Measurements from ENCODE around the gene ARL11. TPM values are rescaled to one million over a fixed set of nuclear protein-coding genes. Genes with fewer than 3 reads are reported as not detected.

The ARL11 gene
- total RNA-seq, 2 experiments from 2014 or later, result 1.9 TPM

DNA sequence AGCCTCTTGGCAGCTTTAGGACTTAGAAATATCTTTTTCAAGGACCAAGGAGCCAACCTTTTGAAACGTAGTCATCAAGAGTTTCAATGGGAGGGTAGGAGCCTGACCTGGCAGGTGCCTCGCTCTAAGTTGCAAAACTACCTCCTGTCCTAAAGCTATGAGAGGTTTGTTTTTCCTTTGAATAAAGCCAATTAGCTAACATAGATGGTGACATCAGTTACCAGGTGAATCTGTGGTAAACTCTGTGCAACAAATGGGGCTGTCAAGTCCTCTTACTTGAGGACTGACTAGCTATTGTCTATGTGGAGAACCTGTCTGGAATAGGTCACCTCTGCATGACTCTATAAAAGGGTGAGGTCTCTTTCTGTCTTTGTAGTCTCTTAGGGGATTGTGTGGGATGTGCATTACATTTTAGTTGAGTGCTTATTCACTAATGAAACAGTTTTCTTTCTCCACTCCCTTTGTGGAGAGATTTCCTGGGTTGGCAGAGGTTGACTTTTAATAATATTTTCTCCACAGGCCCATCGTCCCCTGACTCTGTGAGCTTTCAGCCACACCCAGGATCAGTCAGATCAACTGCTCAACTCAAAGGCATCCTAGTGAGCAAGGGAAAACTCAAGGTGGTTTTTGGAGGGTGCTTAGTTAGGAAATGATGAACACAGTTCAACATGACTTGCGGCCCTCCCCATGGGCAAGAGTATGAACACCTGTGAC is 9.9 kb downstream of the ARL11 start:
- H3K4me3 Mint-ChIP-seq, result no peak overlapping the region
- no peaks in the 10 kb centered on the region for H3K9me3 Mint-ChIP-seq (ENCODE audit: insufficient read depth)
- CTCF ChIA-PET, result no interaction called here
- no peak for ATAC-seq
- POLR2A ChIA-PET, result no interaction called here
- H3K27ac Mint-ChIP-seq, result peak overlapping the region; percentile 20
- no peaks in the 10 kb centered on the region for H3K27me3 Mint-ChIP-seq (ENCODE audit: low read depth)
- no peaks in the 10 kb centered on the region for H3K36me3 Mint-ChIP-seq (ENCODE audit: low read depth)
- peaks cover 14% of the 10 kb centered on the region for H3K4me1 Mint-ChIP-seq (ENCODE audit: low read depth)
- DNase-seq, result no peak

DNA sequence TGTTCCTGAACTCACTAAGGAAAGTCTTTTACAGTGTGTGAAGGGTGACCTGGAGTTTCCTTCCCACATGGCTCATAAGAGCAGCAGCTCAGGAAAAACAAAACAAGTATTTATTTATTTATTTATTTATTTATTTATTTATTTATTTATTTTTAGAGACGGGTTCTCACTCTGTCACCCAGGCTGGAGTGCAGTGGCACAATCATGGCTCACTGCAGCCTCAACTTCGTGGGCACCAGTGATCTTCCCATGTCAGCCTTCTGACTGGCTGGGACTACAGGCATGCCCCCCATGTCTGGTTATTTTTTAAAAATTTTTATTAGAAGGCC is 10.4 kb downstream of the ARL11 start:
- ChIA-PET CTCF (no interaction called here), POLR2A (no interaction called here)
- Mint-ChIP-seq H3K27me3 (ENCODE audit: low read depth) (no peaks in the 10 kb centered on the region), H3K4me1 (ENCODE audit: low read depth) (peaks cover 14% of the 10 kb centered on the region), H3K36me3 (ENCODE audit: low read depth) (no peaks in the 10 kb centered on the region), H3K4me3 (no peak overlapping the region), H3K27ac (no peak overlapping the region), H3K9me3 (ENCODE audit: insufficient read depth) (no peaks in the 10 kb centered on the region)
- DNase-seq, result no peak
- ATAC-seq, result no peak

DNA sequence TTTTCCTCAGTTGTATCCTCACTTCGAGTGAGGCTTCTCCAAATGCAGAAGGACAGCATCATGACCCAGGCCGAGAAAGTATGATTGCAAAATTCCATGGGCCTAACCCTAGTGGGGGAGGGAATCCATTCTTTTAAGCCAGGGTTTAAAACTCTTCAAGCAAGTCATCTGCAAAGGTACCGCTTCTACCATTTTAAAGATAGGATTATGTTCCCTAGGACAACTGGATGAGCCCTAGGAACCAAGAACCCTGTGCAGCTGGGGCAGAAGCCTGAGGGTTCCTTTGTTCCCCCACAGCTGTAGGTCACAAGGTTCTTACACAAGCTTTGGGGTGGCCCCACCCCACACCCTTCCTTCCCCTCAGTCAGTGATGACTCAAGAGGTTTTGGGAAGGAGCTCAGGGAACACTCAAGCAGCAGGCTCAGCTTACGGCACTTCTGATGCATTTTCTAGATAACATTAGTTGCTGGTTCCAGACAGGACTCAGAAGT is 13.5 kb downstream of the ARL11 start:
- no peaks in the 10 kb centered on the region for H3K27me3 Mint-ChIP-seq (ENCODE audit: low read depth)
- H3K9me3 Mint-ChIP-seq (ENCODE audit: insufficient read depth), result no peaks in the 10 kb centered on the region
- DNase-seq, result no peak
- ChIA-PET CTCF (no interaction called here), POLR2A (no interaction called here)
- no peaks in the 10 kb centered on the region for H3K36me3 Mint-ChIP-seq (ENCODE audit: low read depth)
- peaks cover 9% of the 10 kb centered on the region for H3K4me1 Mint-ChIP-seq (ENCODE audit: low read depth)
- no peak overlapping the region for H3K4me3 Mint-ChIP-seq
- H3K27ac Mint-ChIP-seq, result no peak overlapping the region
- no peak for ATAC-seq

DNA sequence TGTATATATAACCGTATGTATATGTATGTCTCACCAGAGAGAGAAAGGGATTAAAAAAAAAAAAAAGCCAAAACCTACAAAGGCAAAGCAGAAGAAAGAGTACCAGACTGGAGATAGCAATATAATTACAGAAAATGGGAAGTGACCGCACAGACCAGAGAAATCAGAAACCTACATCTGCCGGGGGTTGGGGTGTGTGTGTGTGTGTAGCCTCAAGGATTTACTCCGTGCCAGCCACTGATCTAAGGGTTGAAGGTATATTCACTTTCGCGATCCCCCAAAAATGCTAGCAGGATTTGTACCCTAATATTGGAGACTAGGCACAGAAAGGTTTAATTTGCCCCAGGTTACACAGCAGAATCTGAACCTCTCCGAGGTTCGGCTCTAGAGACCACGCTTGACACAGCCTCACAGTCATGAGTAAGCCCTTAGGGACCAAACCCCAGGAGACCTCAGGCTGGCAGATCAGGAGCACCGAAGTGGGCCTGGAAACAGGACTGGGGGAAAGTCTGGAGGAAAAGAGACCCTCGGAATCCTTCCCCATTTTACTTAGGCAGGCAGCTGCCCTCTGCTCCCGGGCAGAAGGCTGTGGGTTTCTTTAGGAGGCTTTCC is 14.8 kb downstream of the ARL11 start:
- ChIA-PET POLR2A (no interaction called here), CTCF (no interaction called here)
- ATAC-seq, result no peak

DNA sequence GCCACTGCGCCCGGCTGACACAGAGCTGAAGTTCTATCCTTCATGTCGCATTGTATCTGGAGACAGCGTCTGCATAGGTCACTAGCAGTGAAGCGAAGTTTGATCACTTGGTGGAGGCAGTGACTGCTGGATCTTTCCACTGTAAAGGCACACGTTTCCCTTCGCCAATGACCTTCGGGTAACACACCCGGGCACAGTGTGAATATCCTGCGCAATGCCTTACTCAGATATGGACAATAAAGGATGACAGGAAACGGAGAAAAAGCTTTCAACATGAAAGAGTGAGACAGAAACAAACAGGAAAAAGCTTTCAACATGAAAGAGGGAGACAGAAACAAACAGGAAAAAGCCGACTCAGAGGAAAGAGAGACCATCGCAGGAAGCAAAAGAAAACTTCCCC is 17.1 kb downstream of the ARL11 start:
- no peaks in the 10 kb centered on the region for H3K36me3 Mint-ChIP-seq (ENCODE audit: low read depth)
- no peak overlapping the region for H3K4me3 Mint-ChIP-seq

More for the DNA sequence above, 14.8 kb downstream of the ARL11 start:
- Mint-ChIP-seq H3K36me3 (ENCODE audit: low read depth) (no peaks in the 10 kb centered on the region), H3K9me3 (ENCODE audit: insufficient read depth) (no peaks in the 10 kb centered on the region), H3K27ac (no peak overlapping the region), H3K27me3 (ENCODE audit: low read depth) (no peaks in the 10 kb centered on the region), H3K4me1 (ENCODE audit: low read depth) (peaks cover 9% of the 10 kb centered on the region), H3K4me3 (no peak overlapping the region)
- DNase-seq, result no peak

DNA sequence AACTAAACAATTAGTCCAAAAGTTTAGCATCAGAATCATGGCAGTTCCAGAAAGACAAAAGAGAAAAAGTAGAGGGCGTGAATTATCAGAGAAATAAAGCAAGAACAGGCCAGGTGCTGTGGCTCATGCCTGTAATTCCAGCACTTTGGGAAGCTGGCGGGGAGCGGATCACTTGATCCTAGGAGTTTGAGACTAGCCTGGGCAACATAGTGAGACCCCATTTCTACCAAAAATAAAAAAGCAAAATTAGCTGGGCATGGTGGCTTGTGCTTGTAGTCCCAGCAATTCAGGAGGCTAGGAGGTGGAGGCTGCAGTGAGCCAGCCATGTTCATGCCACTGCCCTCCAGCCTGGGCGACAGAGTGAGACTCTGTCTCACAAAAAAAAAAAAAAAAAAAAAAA is 18.4 kb downstream of the ARL11 start:
- no peak for DNase-seq
- ChIA-PET CTCF (no interaction called here), POLR2A (no interaction called here)
- Mint-ChIP-seq H3K36me3 (ENCODE audit: low read depth) (no peaks in the 10 kb centered on the region), H3K4me1 (ENCODE audit: low read depth) (peaks cover 9% of the 10 kb centered on the region), H3K9me3 (ENCODE audit: insufficient read depth) (no peaks in the 10 kb centered on the region), H3K4me3 (no peak overlapping the region), H3K27ac (no peak overlapping the region), H3K27me3 (ENCODE audit: low read depth) (no peaks in the 10 kb centered on the region)
- ATAC-seq, result no peak

More for the DNA sequence above, 17.1 kb downstream of the ARL11 start:
- Mint-ChIP-seq H3K27me3 (ENCODE audit: low read depth) (no peaks in the 10 kb centered on the region), H3K4me1 (ENCODE audit: low read depth) (peaks cover 9% of the 10 kb centered on the region), H3K9me3 (ENCODE audit: insufficient read depth) (no peaks in the 10 kb centered on the region), H3K27ac (peak overlapping the region; percentile 14)
- ATAC-seq (no peak), DNase-seq (no peak)
- CTCF ChIA-PET, result interaction anchor here (0.6 to 0.9 kb wide), 2 partner anchors 17 to 18 kb away, joined by 3 read pairs; partner anchors contain the start of gene ARL11
- POLR2A ChIA-PET, result no interaction called here

DNA sequence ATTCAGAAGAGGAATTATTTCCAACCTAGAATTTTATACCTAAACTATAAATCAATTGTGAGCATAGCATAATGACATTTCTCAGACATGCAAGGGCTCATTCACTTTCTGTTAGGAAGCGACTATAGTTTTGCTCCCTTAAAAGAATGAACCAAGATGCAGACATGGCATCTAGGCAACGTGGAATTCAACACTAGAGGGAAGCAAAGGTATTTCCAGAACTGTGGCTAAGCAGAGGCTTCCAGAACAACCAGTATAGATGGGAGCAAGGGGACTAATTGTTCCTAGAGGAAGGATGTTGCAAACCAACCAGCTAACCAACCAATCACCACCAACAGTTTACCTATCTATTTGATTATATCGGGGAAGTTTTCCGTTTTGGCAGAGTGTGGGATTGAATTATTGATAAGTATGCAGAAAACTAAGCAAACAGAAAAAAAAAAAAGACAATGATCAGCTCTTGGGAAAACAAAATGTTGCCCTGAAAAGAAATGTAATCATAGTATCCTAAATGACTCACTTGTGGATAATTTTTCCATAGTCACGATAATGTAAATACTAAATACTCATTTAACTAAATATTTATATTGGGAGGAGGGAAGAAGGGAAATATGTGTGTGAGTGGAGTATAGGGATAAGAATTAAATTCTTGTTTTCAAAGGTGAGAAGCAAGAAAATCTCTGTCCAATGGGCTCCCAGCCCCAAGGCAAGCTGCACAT is 21.1 kb downstream of the ARL11 start:
- no peak for ATAC-seq
- H3K4me3 Mint-ChIP-seq, result no peak overlapping the region
- POLR2A ChIA-PET, result no interaction called here
- no peak for DNase-seq
- no peaks in the 10 kb centered on the region for H3K27me3 Mint-ChIP-seq (ENCODE audit: low read depth)
- CTCF ChIA-PET, result interaction anchor here (0.6 kb wide), 1 partner anchor 25 kb away, joined by 3 read pairs; no protein-coding TSS in a partner anchor
- peaks cover 6% of the 10 kb centered on the region for H3K4me1 Mint-ChIP-seq (ENCODE audit: low read depth)
- H3K36me3 Mint-ChIP-seq (ENCODE audit: low read depth), result no peaks in the 10 kb centered on the region
- no peaks in the 10 kb centered on the region for H3K9me3 Mint-ChIP-seq (ENCODE audit: insufficient read depth)
- H3K27ac Mint-ChIP-seq, result no peak overlapping the region

DNA sequence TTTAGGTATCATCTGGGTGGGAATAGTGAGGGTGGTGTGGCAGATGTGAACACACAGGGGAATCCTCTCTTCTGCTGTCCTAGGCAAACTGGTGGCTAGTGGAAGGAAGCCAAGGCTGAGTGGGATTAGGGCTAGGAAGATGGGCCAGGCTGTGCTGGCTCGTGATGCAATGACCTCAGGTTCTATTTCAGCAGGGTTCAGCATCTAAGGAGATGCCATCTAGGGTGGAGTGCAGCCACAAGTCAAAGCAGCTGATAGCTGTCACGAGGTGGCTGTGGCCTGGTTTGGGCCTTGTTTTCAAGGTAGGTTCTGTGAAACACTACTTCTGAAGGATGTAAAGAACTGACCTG is 21.6 kb downstream of the ARL11 start:
- no peak for DNase-seq
- ChIA-PET CTCF (no interaction called here), POLR2A (no interaction called here)
- Mint-ChIP-seq H3K4me1 (ENCODE audit: low read depth) (peaks cover 6% of the 10 kb centered on the region), H3K36me3 (ENCODE audit: low read depth) (no peaks in the 10 kb centered on the region), H3K27me3 (ENCODE audit: low read depth) (no peaks in the 10 kb centered on the region), H3K4me3 (no peak overlapping the region), H3K9me3 (ENCODE audit: insufficient read depth) (no peaks in the 10 kb centered on the region), H3K27ac (no peak overlapping the region)
- no peak for ATAC-seq

DNA sequence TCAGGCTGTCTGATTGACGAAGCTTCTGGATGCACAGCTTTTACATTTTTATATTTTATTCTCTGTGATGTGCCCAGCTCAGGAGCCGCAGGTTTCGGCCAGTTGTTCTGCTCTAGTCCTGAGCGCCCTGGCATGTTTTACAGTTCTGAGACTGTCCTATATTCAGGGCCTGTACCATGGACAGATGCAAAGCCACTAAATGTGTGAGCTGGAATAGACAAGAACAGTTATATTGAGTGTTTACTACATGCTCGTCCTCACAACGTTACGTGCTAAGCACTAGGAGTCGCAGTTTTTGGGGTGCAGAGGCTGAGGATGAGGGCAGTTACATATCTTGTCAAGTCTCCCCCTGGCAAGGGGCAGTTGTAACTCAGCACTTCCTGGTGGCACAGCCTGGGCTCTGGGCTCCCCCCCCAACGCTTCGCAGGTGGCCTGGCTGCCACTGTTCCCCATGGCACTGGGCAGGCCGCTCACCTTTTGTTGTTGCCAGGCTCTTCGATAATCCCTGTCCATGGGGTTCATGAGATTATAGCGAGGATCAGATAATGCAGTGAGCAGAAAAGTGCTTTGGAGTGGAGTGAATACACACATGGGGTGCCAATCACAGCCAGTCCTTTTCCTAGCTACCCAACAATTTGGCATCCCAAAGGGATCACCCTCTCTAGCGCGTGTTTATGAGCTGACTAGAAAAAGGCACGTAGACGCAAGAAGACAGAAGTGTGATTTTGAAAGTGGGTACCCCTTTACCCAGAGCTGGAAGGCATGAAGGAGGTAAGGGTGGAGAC is 23.5 kb downstream of the ARL11 start:
- H3K36me3 Mint-ChIP-seq (ENCODE audit: low read depth), result no peaks in the 10 kb centered on the region
- CTCF ChIA-PET, result no interaction called here
- H3K27ac Mint-ChIP-seq, result no peak overlapping the region
- ATAC-seq, result no peak
- H3K9me3 Mint-ChIP-seq (ENCODE audit: insufficient read depth), result no peaks in the 10 kb centered on the region
- POLR2A ChIA-PET, result no interaction called here
- no peaks in the 10 kb centered on the region for H3K27me3 Mint-ChIP-seq (ENCODE audit: low read depth)
- DNase-seq, result no peak
- H3K4me1 Mint-ChIP-seq (ENCODE audit: low read depth), result no peaks in the 10 kb centered on the region
- H3K4me3 Mint-ChIP-seq, result no peak overlapping the region

DNA sequence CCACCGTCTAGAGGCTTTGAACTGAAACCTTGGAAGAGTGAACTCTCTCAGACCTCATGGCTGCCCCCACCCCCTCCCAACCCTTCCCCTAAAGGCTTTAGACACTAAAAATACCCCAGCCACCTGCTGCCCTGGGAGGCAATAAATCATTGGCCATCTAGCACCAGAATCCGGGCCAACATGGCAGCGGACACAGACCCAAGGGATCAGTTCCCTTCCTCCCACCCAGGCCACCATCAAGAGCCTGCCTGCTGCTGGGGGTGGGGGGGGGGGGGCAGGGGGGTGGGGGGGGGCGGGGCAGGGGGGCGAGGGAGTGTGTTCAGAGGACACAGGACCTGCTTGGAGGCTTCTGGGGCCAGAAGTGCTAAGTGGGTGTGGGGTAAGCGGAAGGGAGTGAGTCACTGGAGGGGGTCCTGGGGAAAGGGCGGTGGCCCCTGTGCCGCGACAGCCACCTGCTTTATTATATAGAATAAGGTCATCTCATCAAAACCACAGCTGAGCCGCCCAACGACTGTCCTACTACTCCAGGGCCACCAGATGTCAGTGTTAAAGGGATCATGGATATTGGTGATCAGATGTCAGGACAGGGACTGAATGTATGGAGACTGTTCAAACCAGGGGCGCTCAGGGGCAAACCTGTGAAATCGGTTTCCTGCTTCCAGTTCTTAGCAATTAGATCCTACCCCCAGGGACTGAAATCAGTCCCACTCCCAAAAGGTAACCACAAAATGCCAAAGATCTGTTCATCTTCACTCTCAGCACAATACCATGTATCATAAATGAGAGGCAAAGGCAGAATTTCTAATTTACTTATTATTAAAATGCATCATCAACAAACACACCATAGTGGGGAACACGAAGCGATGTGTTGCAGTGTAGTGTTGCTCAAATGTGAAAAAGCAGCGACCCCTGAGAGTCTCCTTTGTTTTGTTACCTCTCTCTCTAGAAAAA is 24.3 kb downstream of the ARL11 start:
- ChIA-PET CTCF (no interaction called here), POLR2A (no interaction called here)
- Mint-ChIP-seq H3K4me3 (no peak overlapping the region), H3K4me1 (ENCODE audit: low read depth) (no peaks in the 10 kb centered on the region), H3K27me3 (ENCODE audit: low read depth) (no peaks in the 10 kb centered on the region), H3K36me3 (ENCODE audit: low read depth) (no peaks in the 10 kb centered on the region), H3K27ac (no peak overlapping the region), H3K9me3 (ENCODE audit: insufficient read depth) (no peaks in the 10 kb centered on the region)
- DNase-seq (peak; percentile 31), ATAC-seq (no peak)

DNA sequence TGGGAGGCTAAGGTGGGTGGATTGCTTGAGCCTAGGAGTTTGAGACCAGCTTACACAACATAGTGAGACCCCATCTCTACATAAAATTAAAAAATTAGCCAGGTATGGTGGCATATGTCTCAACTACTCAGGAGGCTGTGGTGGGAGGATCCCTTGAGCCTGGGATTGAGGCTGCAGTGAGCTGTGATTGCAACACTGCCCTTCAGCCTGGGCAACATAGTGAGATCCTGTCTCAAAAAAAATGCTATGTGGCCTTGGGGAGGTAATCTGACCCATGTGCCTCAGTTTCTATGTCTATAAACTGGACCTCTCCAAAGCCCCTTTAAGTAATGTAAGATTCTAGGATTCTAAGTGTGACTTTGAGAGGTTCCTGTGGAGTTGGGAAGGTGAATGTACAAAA is 25.2 kb downstream of the ARL11 start:
- H3K27ac Mint-ChIP-seq, result no peak overlapping the region
- no peaks in the 10 kb centered on the region for H3K9me3 Mint-ChIP-seq (ENCODE audit: insufficient read depth)
- no peak for DNase-seq
- H3K36me3 Mint-ChIP-seq (ENCODE audit: low read depth), result no peaks in the 10 kb centered on the region
- CTCF ChIA-PET, result interaction anchor here (0.8 kb wide), 1 partner anchor 17 kb away, joined by 4 read pairs; no protein-coding TSS in a partner anchor
- H3K4me3 Mint-ChIP-seq, result no peak overlapping the region
- POLR2A ChIA-PET, result no interaction called here
- ATAC-seq, result no peak
- H3K4me1 Mint-ChIP-seq (ENCODE audit: low read depth), result no peaks in the 10 kb centered on the region
- H3K27me3 Mint-ChIP-seq (ENCODE audit: low read depth), result no peaks in the 10 kb centered on the region
